GM21528 (cell line): Measurements from ENCODE around the gene OR2A25.

Experiments
- ATAC-seq: cut with Tn5 transposase; IDR thresholded peaks from one replicate; pipeline ENCODE4 v1.9.1; 2021; ENCODE audit warnings: mild to moderate bottlenecking, moderate library complexity; ENCODE audit not compliant: unreplicated experiment, low FRiP score

Gene OR2A25

DNA sequence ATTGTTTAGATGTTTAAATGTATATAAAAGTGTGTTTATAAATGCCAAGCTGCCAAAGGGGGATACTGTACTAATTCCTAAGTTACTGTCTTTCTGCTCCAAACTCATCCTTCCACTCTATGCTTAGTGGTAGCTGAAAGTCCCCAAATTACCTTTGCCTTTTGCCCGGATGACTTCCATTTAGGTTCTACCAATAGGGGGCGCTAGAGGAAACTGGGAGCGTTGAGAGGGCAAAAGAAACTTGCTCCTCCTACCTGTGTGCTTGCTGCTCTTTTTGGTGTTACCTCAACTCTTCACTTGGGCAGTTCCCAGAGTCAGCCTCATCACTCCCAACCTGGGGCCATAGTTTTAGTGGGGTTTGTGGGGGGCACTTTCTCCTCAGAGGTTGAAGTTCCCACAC is 5.9 kb upstream of the OR2A25 start:
- ATAC-seq = no peak

DNA sequence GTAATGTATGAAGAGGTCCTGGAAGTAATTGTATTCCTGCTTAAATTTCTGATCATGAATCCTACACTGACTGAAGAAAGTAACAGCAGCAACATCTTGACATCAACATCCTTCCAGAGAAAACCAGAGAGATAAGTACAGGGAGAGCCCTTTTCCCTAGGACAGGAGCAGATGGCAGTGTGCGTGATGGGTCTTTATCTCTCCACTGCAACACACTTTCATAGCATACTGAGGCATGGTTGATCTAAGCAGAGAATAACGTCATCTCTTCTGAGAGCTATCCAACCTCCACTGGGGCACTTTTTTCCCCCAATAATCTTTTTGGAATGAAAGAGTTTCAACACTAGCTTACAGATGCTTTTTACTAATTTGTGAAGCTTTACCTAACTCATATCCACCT is 342 bp downstream of the OR2A25 start:
- no peak for ATAC-seq

DNA sequence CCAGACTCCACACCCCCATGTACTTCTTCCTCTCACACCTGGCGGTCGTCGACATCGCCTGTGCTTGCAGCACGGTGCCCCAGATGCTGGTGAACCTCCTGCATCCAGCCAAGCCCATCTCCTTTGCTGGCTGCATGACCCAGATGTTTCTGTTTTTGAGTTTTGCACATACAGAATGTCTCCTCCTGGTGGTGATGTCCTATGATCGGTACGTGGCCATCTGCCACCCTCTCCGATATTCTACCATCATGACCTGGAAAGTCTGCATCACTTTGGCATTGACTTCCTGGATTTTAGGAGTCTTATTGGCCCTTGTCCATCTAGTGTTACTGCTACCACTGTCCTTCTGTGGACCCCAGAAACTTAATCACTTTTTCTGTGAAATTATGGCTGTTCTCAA is 4.8 kb downstream of the OR2A25 start:
- ATAC-seq = no peak

DNA sequence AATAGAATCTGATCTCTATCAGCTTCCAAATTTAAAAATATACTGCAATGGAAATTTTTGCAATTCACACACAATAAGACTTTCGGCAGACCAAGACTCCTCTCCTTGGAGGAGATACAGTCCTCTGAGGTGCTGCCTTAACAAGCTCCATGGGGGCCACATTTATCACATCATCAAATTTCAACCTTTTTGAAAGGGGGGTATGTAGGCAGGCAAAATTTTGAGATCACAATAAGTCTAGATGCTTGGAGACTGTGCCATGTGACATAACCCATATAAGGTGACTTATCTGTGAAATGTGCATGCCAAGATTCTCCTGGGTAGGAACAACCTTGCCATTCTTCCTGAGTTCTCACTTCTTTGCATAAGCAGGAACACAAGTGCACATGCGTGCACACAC is 16.4 kb downstream of the OR2A25 start, which contains the start of gene OR2A12:
OR2A12 (plus strand) TSS at position 301 of the 400 bp plus-strand sequence. CDS start 8,830 bp downstream, outside the sequence.
- ATAC-seq = no peak

DNA sequence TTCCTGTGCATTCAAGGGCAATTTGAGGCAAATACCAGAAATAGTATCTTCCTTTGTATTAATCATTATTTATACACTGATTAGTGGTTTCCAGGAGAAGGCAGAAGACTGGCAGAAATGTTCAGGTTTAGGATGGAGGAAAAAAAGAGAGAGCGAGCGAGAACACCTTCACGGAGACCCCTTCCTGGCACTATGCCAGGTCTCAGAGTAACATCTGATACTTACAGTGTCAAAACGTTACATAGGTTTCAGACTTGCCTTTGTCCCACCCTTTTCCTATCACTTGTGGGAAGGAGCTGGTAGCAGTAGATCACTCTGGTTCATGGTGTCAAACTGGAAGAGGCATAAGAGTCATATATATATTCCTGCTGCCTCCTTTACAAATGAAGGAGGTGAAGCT is 17.1 kb downstream of the OR2A25 start:
- ATAC-seq = no peak

DNA sequence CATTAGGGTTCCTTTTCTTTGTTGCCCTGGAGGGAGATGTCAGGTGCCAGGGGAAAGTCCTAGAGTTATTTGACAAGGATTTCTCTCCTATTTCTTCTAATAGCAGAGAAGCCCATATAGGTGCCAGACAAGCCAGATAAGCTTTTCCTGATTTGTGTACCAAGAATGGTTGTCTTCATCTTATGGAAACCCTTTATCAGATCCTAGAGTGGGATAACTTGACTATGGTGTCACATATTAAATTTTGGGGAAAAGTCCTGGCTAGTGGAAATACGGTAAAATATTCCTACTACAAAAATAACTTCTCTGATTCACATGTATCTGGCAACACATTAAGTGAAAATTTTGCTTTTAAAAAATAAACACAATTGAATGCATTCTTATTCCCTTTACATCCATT is 17.6 kb downstream of the OR2A25 start:
- ATAC-seq = no peak

DNA sequence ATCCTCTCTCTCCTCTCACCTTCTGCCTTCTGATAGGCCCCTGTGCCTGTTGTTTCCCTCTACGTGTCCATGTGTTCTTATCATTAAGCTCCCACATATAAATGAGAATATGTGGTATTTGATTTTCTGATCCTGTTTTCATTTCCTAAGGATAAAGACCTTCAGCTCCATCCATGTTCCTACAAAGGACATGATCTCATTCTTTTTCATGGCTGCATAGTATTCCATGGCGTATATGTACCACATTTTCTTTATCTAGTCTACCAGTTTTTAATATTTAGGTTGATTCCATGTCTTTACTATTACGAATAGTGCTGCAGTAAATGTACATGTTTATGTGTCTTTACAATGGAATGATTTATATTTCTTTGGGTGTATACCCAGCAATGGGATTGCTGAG is 21.1 kb downstream of the OR2A25 start:
- ATAC-seq = no peak

DNA sequence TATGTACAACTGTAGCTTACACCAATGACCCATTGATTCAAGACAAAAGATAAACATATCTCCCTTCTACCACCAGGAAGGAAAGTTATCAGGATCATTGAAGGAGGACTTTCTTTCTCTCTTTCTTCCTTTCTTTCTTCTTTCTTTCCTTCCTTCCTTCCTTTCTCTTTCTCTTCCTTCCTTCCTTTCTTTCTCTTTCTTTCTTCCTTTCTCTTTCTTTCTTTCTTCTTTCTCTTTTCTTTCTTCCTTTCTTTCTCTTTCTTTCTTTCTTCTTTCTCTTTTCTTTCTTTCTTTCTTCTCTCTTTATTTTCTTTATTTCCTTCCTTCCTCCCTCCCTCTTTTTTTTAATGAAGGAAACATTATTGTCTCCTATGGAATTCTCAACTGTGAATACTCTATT is 29.2 kb downstream of the OR2A25 start:
- no peak for ATAC-seq

DNA sequence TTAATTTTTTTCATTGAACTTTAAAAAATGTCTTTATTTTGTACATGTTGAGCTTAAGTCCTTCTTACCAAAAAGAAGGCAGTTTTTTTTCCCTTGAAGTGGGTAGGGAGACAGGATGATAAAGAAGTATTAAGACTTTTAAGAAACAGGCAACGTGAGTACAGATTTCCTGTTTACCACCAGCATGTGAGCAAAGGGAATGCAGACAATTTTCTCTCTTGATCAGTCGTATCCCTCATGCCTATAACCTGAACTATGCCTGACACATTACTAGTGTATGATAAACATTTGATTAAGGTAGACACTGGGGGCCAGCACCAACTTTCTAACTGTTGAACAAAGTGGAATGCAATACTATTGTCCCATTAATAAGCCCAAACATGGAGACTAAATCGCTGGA is 31.0 kb downstream of the OR2A25 start:
- ATAC-seq = no peak

DNA sequence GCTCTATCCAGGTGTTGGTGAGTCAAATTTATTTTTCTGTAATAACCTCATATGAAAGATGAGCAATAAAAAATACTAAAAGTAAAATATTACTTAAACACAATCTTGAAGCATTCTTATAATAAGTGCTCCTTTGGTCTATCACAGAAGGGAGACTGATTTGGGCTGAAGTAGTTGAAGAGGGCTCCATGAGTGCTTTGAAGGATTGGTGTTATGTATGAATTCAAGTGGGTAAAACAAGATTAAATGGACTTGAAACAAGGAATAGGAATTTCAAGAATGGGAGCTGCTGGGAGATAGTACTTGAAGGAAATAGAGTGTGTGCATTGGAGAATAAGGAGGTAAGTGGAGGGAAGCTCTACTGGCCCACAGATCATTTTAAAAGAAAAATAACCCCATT is 32.4 kb downstream of the OR2A25 start:
- no peak for ATAC-seq

DNA sequence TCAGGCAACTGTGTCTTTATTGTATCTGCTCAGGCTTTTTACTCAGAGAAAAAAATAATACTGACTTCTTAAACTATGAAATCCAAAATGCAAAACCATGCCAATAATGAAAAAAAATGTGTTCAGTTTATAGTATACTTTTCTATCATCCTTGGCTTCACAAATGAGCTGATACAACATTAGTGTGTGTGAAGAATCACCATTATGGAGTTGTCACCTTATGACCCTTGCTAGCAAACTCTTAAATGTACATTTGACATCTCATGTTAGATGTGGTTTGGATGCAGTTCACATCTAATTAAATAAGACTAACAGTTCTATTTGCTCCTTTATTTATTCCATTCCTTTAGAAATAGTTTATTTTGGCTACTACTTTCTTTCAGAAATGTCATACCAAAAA is 35.6 kb downstream of the OR2A25 start:
- no peak for ATAC-seq

DNA sequence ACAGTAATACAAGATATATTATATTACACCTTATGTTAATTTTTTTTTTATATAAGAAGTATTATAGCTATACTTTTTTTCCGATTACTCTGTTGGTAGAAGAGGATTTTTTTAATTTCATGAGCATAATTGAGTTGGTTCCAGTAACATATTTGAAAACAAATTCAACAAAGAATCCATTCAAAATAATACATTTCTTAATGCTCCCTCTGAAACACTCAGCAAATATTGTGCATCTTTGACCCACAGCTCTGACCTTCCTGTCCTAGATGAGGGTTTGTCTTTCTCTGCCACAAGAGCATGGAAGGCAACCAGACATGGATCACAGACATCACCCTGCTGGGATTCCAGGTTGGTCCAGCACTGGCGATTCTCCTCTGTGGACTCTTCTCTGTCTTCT is 39.7 kb downstream of the OR2A25 start, which contains the start of gene OR2A2:
OR2A2 (plus strand) TSS at position 301 of the 400 bp plus-strand sequence; CDS start at position 301, 0 bp downstream.
- no peak for ATAC-seq

DNA sequence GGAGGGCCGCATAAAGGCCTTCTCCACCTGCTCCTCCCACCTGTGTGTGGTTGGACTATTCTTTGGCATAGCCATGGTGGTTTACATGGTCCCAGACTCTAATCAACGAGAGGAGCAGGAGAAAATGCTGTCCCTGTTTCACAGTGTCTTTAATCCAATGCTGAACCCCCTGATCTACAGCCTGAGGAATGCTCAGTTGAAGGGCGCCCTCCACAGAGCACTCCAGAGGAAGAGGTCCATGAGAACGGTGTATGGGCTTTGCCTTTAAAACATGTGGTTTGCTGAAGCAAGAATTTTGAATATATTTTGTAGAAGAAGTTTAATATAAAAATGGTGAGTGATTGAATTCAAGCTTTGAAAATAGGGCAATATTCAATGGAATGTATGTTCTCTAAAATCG is 40.7 kb downstream of the OR2A25 start:
- no peak for ATAC-seq

DNA sequence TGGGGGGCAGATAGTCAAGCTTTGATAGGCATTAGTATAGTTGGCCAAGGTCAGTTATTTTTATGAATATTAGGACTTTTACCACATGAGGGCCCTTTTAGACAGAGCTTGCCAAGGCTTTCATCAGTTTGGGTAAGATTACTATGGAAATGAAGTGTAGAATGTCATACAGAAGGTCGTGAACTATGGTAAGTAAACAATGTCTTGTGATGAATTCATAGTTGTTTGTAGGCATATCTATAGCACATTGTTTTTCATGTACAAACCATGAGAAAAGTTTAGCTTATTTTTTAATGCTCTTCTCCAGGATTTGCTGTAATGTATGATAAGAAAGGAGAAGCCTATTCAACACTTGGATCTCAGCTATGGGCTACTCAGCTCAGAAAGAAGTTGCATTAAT is 44.0 kb downstream of the OR2A25 start:
- no peak for ATAC-seq

DNA sequence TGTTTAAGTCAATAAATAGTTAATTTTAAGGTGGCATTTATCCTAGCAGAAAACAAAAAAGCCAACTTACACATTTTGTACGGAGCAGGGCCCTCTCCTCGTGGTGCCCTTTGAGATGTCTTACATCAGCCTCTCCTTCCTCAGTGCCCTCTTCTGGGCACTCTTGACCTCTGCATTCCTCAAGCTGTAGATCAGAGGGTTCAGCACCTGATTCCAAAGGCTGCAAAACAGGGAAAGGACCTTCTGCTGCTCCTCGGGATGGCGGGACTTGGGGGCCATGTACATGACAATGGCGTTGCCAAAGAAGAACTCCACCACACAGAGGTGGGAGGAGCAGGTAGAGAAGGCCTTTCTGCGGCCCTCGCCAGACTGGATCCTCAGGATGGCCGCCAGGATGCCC is 48.7 kb downstream of the OR2A25 start:
- ATAC-seq = no peak

DNA sequence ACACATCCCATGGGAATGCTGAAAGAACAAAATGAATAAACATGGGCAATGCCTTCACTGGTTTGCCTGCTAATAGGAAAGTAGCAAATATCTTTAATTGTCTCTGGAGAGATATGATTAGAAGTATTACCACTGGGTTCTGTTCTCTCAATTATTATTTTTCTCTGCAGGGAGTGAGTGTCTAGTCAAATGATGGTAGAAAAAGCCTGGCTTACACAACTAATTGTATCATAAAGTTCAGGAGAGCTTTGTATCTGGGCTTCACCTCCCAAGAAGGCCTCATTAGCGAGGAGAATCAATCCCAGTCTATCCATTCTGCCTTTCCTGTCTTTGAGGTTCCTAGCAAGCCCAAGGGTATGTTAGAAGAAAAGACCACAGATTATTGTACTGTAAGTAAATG is 53.3 kb downstream of the OR2A25 start, which contains the start of gene OR2A14:
OR2A14 (plus strand) TSS at position 301 of the 400 bp plus-strand sequence. CDS start 5,937 bp downstream, outside the sequence.
- no peak for ATAC-seq
